ENCODE measurements around the gene PVR. TPM values are rescaled to one million over a fixed set of nuclear protein-coding genes. Genes with fewer than 3 reads are reported as not detected.
A peak's percentile ranks its signal among the peaks of the same experiment; 100 is the strongest.
"Not testable (repeated sequence)": the region's sequence is repeated elsewhere in the genome, so short reads cannot be mapped to it uniquely, and the experiment has no call there.

PVR gene
- total and polyA plus RNA-seq, 2 of the 4 experiments (the other 2 are of a cell fraction) = 106 to 122 TPM

DNA sequence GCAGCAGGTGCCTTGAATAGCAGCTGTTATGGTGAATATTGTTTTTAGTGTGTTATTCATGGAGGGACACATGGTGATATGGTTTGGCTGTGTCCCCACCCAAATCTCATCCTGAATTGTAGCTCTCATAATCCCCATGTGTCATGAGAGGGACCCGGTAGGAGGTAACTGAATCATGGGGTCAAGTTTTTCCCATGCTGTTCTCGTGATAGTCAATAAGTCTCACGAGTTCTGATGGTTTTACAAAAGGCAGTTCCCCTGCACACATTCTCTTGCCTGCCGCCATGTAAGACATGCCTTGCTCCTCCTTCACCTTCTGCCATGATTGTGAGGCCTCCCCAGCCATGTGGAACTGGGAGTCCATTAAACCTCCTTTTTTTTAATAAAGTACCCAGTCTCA lies 18.1 kb upstream of the PVR start:
- peak overlapping the region; percentile 75 for H3K27ac ChIP-seq (ENCODE audit: insufficient read depth, low read length)
- H3K18ac ChIP-seq (ENCODE audit: low read depth, low read length) = peak overlapping the region; percentile 26
- H4K20me1 ChIP-seq (ENCODE audit: insufficient read depth, low read length); H3K36me3 ChIP-seq (ENCODE audit: control insufficient read depth, insufficient read depth, low read length); H2AFZ ChIP-seq (replicated peaks; ENCODE audit: low read length, poor library complexity); H3K27me3 ChIP-seq (ENCODE audit: control insufficient read depth, insufficient read depth, low read length); BruUV-seq (replicated peaks); in situ Hi-C loops (cut with MboI; ENCODE audit: low sequenced_read_pairs); H3K9ac ChIP-seq (ENCODE audit: low read depth, low read length); H2AK9ac ChIP-seq (replicated peaks; ENCODE audit: low read depth, low read length, poor library complexity); H3K4me3 ChIP-seq (ENCODE audit: insufficient read depth, low read depth, low read length); H3K79me1 ChIP-seq (ENCODE audit: low read depth in 1 of 2, low read length in 2 of 2); H3K9me3 ChIP-seq (ENCODE audit: control insufficient read depth, insufficient read depth, low read length); H3K4me2 ChIP-seq (ENCODE audit: low read depth, low read length); dilution Hi-C loops (cut with HindIII; ENCODE audit: low sequenced_read_pairs, unreplicated experiment): not testable (repeated sequence)
- H2BK5ac ChIP-seq (ENCODE audit: low read depth, low read length, poor library complexity, severe bottlenecking) = peak overlapping the region; percentile 73
- H2BK120ac ChIP-seq (ENCODE audit: low read depth, low read length) = peak overlapping the region; percentile 97
- 40% methylated on average over 2 of the region's 4 CpGs; no CpG with 5 or more reads in 1 of the 2 experiments for WGBS, 2 experiments (ENCODE audit: extremely low coverage in 2 of 2, insufficient read length in 1 of 2)
- peaks cover 21% of the 10 kb centered on the region for H3K9me1 ChIP-seq (ENCODE audit: insufficient read depth, low read length)
- peak overlapping the region; percentile 39 for H4K5ac ChIP-seq (ENCODE audit: low read depth, low read length)
- ChIA-PET POLR2A (ENCODE audit: unreplicated experiment) (interaction anchor here (0.9 kb wide), 1 partner anchor 22 kb away, joined by 3 read pairs; no protein-coding TSS in a partner anchor), CTCF (interaction anchor here (0.6 to 1.0 kb wide), 4 partner anchors 10 to 149 kb away, joined by 3 to 5 read pairs (median 4); no protein-coding TSS in a partner anchor)
- ATAC-seq (ENCODE audit: low read depth) (peak; percentile 2), DNase-seq (peak; percentile 77)
- H4K8ac ChIP-seq (ENCODE audit: low read depth in 2 of 2, low read length in 2 of 2) = peak overlapping the region; percentile 24 to 91
- peak overlapping the region; percentile 50; the same call in 1 of the 2 replicates for H3K23ac ChIP-seq (ENCODE audit: low read depth, low read length)
- H3K4ac ChIP-seq (ENCODE audit: low read depth, low read length) = peak overlapping the region; percentile 95
- peaks cover 15% of the 10 kb centered on the region for H3K4me1 ChIP-seq (ENCODE audit: control insufficient read depth, insufficient read depth, low read length)
- intact Hi-C loops (cut with micrococcal nuclease) = loop anchor here (1.0 kb wide), 2 partner anchors 22 to 37 kb away; no protein-coding TSS in a partner anchor
- H2AK5ac ChIP-seq (ENCODE audit: low read depth, low read length) = peak overlapping the region; percentile 91
- peak overlapping the region; percentile 41; the same call in 1 of the 2 replicates for H3K56ac ChIP-seq (ENCODE audit: extremely low read depth, insufficient read depth, low read length)
- peak overlapping the region; percentile 99 for H2BK20ac ChIP-seq (ENCODE audit: low read depth, low read length)
- peak overlapping the region; percentile 91 for H4K91ac ChIP-seq (ENCODE audit: insufficient read depth, low read depth, low read length)
- peak overlapping the region; percentile 83 for H3K14ac ChIP-seq (replicated peaks; ENCODE audit: low read depth, low read length)
- H2BK15ac ChIP-seq (ENCODE audit: low read depth, low read length) = peak overlapping the region; percentile 77
